KMS-11 (cell line): ENCODE measurements around the gene KCNA10.

Experiments used
- H2AFZ ChIP-seq: fragments of 200-600 bp; sonication (generic); 2 replicates; pipeline ENCODE4 v1.6.1; 2016; ENCODE audit warnings: antibody characterized with exemption, mixed run types, low read depth
- H3K27ac ChIP-seq: fragments of 200-600 bp; sonication (generic); 2 replicates; pipeline ENCODE4 v1.6.1; 2016; ENCODE audit warnings: mild to moderate bottlenecking, mixed run types
- H3K27me3 ChIP-seq: fragments of 200-600 bp; sonication (generic); 2 replicates; pipeline ENCODE4 v1.6.1; 2017; ENCODE audit warnings: mild to moderate bottlenecking, low read depth, mixed run types, moderate library complexity; ENCODE audit not compliant: insufficient read depth
- H3K36me3 ChIP-seq: fragments of 200-600 bp; sonication (generic); 2 replicates; pipeline ENCODE4 v1.6.1; 2017; ENCODE audit warnings: mild to moderate bottlenecking, mixed run types; ENCODE audit not compliant: insufficient read depth
- H3K4me1 ChIP-seq: fragments of 200-600 bp; sonication (generic); 2 replicates; pipeline ENCODE4 v1.6.1; 2016; ENCODE audit warnings: mild to moderate bottlenecking, low read depth, mixed run types; ENCODE audit not compliant: poor library complexity, severe bottlenecking
- H3K4me2 ChIP-seq: fragments of 200-600 bp; sonication (generic); 2 replicates; pipeline ENCODE4 v1.7.0; 2016; ENCODE audit warnings: mild to moderate bottlenecking, mixed run types
- H3K4me3 ChIP-seq: fragments of 200-600 bp; sonication (generic); IDR thresholded peaks from 2 replicates; pipeline ENCODE4 v1.6.1; 2017; ENCODE audit warnings: low read depth, low read length, mixed read lengths; ENCODE audit not compliant: insufficient read depth
- H3K79me2 ChIP-seq: fragments of 200-600 bp; sonication (generic); 2 replicates; pipeline ENCODE4 v1.6.1; 2016; ENCODE audit warnings: low read depth, mixed run types; ENCODE audit not compliant: insufficient read depth
- H3K9ac ChIP-seq: fragments of 200-600 bp; sonication (generic); 2 replicates; pipeline ENCODE4 v1.6.1; 2016; ENCODE audit warnings: mild to moderate bottlenecking, mixed run types
- H4K20me1 ChIP-seq: fragments of 200-600 bp; sonication (generic); 2 replicates; pipeline ENCODE4 v1.6.1; 2016; ENCODE audit warnings: mild to moderate bottlenecking, mixed run types; ENCODE audit not compliant: insufficient read depth
- CTCF ChIP-seq: fragments of 200-600 bp; sonication (generic); conservative IDR thresholded peaks from 2 replicates; pipeline ENCODE4 v1.6.1; 2017; ENCODE audit warnings: low read depth, mild to moderate bottlenecking, antibody characterized with exemption, low read length, moderate library complexity, mixed read lengths

The KCNA10 gene

GRCh38 chr1:110548381-110548780 is 29.4 kb upstream of the KCNA10 start:
- Histone ChIP-seq H3K79me2 (no peaks in the 10 kb centered on the region), H3K9ac (no peak overlapping the region), H3K27me3 (no peaks in the 10 kb centered on the region; the same call in 1 of the 2 replicates), H3K36me3 (no peaks in the 10 kb centered on the region), H3K4me2 (no peak overlapping the region), H3K27ac (no peak overlapping the region), H2AFZ (no peak overlapping the region), H4K20me1 (no peaks in the 10 kb centered on the region), H3K4me1 (no peaks in the 10 kb centered on the region), H3K4me3 (no peak overlapping the region)
- TF ChIP-seq CTCF = peak; percentile 28; the same call in 1 of the 2 replicates

- Histone ChIP-seq H3K27ac (no peak overlapping the region), H3K27me3 (no peaks in the 10 kb centered on the region), H4K20me1 (no peaks in the 10 kb centered on the region), H2AFZ (no peak overlapping the region), H3K4me1 (no peaks in the 10 kb centered on the region), H3K4me2 (no peak overlapping the region), H3K9ac (no peak overlapping the region), H3K4me3 (no peak overlapping the region), H3K79me2 (no peaks in the 10 kb centered on the region), H3K36me3 (no peaks in the 10 kb centered on the region)
- TF ChIP-seq CTCF = no peak
Observed at GRCh38 chr1:110547017-110547416, 28.0 kb upstream of the KCNA10 start.

GRCh38 chr1:110545492-110545891 is 26.5 kb upstream of the KCNA10 start:
- no peak overlapping the region for H3K4me2 ChIP-seq
- H4K20me1 ChIP-seq = no peaks in the 10 kb centered on the region

GRCh38 chr1:110544753-110545152 is 25.8 kb upstream of the KCNA10 start:
- Histone ChIP-seq H3K4me1 (no peaks in the 10 kb centered on the region), H3K79me2 (no peaks in the 10 kb centered on the region), H4K20me1 (no peaks in the 10 kb centered on the region), H3K27ac (no peak overlapping the region), H3K9ac (no peak overlapping the region), H3K27me3 (no peaks in the 10 kb centered on the region), H3K36me3 (no peaks in the 10 kb centered on the region), H3K4me3 (no peak overlapping the region), H2AFZ (no peak overlapping the region), H3K4me2 (no peak overlapping the region)
- no peak for TF ChIP-seq CTCF

More at GRCh38 chr1:110545492-110545891, 26.5 kb upstream of the KCNA10 start:
- Histone ChIP-seq H3K9ac (no peak overlapping the region), H3K27me3 (no peaks in the 10 kb centered on the region), H3K36me3 (no peaks in the 10 kb centered on the region), H3K4me3 (no peak overlapping the region), H3K27ac (no peak overlapping the region), H3K4me1 (no peaks in the 10 kb centered on the region), H3K79me2 (no peaks in the 10 kb centered on the region), H2AFZ (no peak overlapping the region)
- no peak for TF ChIP-seq CTCF
